Activated T-cell treated with anti-CD3 and anti-CD28 coated beads for 1 hour (primary cell): ENCODE results near the gene KRTAP10-4.
"Not testable (repeated sequence)": the region's sequence is repeated elsewhere in the genome, so short reads cannot be mapped to it uniquely, and the experiment has no call there.

Experiments used
- DNase-seq: peaks from one replicate; pipeline ENCODE4 v3.0.0-alpha.2; 2020; ENCODE audit warnings: low read depth

Gene KRTAP10-4, protein sequence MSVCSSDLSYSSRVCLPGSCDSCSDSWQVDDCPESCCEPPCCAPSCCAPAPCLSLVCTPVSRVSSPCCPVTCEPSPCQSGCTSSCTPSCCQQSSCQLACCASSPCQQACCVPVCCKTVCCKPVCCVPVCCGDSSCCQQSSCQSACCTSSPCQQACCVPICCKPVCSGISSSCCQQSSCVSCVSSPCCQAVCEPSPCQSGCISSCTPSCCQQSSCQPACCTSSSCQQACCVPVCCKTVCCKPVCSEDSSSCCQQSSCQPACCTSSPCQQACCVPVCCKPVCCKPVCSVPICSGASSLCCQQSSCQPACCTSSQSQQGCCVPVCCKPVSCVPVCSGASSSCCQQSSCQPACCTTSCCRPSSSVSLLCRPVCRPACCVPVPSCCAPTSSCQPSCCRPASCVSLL

DNA sequence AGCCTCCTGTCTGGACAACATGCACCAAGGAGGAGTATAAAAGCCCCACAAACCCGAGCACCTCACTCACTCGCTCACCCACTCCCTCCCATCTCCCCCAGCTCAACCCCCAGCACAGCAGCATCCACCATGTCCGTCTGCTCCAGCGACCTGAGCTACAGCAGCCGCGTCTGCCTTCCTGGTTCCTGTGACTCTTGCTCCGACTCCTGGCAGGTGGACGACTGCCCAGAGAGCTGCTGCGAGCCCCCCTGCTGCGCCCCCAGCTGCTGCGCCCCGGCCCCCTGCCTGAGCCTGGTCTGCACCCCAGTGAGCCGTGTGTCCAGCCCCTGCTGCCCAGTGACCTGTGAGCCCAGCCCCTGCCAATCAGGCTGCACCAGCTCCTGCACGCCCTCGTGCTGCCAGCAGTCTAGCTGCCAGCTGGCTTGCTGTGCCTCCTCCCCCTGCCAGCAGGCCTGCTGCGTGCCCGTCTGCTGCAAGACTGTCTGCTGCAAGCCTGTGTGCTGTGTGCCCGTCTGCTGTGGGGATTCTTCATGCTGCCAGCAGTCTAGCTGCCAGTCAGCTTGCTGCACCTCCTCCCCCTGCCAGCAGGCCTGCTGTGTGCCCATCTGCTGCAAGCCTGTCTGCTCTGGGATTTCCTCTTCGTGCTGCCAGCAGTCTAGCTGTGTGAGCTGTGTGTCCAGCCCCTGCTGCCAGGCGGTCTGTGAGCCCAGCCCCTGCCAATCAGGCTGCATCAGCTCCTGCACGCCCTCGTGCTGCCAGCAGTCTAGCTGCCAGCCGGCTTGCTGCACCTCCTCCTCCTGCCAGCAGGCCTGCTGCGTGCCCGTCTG lies at the start of gene KRTAP10-4:
Gene KRTAP10-4, plus strand, starts transcription at position 100 of the 827 bp plus-strand sequence. Its CDS starts 30 bp downstream, at position 130.
- DNase-seq = not testable (repeated sequence)

DNA sequence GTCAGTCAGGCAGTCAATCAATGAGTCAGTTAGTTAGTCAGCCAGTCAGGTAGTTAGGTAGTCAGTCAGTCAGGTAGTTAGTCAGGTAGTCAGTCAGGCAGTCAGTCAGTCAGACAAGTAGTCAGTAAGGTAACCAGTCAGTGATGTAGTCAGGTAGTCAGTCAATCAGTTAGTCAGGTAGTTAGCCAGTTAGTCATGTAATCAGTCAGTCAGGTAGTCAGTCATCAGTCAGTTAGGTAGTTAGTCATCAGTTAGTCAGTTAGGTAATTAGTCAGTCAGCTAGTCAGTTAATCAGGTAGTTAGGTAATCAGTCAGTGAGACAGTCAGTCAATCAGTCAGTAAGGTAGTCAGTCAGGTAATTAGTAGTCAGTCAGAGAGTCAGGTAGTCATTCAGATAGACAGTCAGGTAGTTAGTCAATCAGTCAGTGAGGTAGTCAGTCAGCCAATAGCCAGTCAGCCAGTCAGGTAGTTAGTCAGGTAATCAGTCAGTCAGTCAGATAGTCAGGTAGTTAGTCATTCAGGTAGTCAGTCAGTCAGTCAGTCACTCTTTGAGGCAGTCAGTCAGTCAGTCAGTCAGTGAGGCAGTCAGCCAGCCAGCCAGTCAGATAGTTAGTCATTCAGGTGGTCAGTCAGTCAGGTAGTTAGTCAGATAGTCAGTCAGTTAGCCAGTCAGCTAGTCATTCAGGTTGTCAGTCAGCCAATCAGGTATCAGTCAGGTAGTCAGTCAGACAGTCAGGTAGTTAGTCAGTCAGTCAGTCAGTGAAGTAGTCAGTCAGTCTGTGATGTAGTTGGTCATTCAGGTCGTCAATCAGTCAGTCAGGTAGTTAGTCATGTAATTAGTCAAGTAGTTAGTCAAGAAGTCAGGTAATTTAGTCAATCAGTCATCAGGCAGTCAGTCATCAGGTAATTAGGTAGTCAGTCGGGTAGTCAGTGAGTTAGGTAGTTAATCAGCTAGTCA lies 48.8 kb upstream of the KRTAP10-4 start:
- DNase-seq = no peak

DNA sequence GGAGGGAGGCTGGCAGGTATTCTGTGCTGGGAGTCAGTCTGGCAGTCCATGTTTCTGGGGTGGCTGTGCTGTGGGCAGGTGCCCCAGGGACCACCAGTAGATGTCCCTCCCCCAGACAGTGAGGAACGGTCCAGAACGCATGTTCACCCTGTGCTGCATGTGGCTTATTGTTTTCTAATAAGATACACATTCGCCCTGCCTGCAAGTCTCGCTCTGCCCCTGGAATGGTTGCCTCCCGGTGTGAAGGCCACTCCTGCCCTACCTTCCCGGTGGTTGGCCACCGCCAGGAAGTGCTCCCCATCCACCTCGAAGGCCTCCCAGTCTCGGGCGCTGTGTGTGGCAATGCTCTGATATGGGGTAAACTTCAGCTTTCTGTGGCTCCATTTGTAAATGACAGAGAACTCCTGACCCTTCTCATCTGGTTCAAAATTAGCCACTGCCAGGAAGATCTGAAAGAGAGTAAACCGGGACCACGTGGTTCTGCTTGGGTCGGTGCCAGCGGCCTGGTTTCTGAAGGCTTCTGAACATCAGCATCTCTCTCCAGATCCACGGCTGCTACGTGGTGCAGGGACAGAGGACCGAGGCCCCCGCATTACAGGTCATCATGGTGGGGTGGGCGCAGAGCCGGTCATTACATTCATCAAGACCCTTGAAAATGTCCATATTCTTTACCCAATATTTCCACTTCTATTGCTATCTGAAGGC lies 48.0 kb upstream of the KRTAP10-4 start:
- no peak for DNase-seq

DNA sequence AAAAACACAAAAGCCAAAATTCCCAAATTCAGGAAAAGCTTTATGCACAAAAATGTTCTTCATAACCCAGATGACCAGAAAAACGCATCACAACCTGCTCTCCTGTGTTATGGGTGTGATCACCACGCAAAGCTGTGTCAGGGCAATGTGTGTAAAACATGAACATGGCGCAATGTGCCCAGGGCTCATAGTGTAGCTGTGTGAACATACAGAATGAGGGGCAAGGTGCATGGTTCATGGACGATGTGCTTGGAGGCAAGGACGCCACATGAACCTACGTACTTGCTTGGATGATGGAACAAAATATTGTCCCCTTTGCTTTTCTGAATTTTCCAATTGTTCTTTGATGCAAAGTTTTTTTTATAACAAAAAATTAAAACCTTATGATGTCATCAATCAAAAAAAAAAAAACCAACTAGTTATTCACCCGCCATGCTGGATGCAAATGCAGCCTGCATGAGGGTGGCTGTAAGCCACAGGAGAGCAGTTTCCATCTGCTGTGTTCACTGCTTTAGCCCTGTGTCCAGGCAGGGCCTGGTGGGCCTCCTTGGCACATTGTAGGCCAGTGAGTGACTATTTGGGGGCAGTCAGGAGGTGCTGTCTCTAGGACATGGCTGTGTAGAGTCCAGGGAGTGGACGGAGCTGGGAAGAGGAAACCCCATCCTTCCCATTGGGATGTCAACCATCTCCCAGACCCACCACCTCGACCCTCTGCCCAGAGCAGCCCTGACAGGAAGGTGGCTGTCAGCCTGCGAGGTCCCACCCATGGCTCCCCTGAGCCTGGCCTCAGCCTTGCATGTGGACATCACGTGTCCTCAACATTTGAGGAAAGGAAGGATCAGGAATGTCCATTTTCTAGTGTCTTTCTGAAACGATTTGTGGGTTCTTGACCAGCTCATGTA lies 47.2 kb upstream of the KRTAP10-4 start:
- DNase-seq = no peak

DNA sequence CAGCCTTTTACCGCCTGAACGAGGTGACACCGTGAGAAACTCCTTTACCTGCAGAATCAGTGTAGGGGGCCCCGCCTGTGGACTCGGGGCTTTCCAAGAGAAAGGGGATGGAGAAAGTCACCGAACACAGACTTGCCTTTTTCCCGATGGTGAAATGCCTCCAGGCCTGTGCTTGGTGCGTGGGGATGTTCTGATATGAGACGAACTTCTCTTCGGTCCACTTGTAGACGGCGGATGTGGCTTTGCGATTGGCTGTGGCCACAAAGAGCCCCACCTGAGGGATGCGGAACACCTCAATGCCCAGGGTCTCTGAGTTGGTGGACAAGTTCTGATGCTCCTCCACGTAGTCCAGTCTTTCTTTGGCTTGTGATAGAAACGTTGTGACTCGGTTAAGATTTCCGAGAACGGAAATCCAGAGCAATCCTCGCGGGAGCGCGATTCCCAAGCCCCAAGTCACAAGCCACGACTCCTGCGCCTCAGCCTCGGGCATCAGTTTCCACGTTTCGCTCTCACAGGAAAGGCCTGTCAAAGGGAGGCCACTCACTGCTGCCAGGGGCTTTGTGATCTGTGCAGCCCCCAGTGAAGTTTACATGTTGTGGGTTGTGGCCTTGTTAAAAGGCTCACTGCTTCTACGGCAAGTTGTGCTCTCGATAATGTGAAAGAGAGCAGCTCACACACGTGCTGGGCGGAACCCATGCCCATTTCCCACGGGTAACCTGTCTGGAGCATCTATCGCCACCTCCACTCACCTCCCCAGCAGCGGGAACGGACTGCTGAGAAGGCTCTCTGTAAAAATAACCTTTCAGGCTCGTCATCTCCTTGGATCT lies 46.2 kb upstream of the KRTAP10-4 start:
- DNase-seq = no peak

DNA sequence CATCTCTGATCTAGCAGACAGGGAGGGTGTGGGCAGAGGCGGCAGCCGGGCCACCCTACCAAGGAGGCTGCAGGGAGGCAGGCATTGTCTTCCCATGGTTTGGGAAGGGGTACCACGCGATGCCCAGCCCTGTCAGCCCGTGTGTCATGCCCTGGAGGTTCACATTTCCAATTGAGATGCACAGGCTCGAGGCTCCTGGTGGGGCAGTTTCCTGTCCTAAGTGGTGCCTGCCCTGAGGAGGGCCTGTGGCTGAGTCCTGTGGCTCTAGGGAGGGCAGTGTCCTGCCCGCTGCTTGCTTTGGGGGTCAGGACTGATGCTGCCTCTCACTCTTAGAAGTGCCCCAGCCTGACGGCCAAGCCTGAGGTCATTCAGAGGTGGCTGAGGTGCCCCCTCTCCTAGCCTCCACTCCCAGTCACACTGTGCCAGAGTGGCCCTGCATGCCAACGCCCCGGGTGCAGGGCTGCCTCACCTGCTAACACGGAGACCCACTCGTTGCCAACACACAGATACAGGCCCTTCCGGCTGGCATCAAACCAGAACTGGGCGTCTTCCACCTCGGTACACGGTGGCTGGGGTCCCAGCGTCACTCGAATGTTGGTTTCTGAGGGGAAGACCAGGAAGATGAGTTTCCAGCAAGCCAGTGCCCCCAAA lies 45.4 kb upstream of the KRTAP10-4 start:
- DNase-seq = no peak

DNA sequence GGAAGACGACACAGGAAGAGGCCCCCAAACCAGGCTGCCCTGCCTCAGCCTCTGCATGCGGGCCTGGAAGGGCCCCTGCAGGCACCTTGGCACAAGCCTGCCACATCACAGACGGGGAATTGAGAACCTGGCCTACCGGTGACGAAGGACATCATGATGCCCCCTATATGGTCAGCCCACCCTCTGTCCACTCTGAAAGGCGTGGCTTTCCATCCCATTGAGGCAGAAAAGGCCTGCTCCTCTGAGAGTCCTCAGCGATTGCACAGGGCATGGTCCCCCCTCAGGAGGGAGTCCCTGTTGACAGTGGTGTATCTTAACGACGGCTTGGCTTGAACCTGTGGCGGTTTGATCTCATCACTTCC lies 44.9 kb upstream of the KRTAP10-4 start:
- no peak for DNase-seq

DNA sequence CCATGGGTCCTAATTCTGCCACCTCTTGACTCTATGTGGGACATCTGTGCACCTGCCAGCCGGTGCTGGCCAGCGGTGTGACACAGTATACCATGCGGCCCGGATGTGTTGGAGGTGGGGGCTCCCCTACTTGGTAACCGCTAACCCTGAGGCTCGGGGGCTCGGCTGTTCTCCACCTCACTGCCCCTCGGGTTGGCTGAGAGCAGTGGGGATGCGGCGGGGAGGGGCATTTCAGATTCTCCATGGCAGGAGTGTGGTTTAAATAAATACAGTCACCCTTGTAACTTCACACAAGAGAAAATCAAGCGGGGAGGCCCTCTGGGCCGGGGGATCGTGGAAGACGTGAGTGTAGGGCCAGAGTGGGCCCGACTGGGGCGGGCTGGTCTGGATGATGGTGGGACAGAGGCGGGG lies 44.5 kb upstream of the KRTAP10-4 start:
- DNase-seq = no peak

DNA sequence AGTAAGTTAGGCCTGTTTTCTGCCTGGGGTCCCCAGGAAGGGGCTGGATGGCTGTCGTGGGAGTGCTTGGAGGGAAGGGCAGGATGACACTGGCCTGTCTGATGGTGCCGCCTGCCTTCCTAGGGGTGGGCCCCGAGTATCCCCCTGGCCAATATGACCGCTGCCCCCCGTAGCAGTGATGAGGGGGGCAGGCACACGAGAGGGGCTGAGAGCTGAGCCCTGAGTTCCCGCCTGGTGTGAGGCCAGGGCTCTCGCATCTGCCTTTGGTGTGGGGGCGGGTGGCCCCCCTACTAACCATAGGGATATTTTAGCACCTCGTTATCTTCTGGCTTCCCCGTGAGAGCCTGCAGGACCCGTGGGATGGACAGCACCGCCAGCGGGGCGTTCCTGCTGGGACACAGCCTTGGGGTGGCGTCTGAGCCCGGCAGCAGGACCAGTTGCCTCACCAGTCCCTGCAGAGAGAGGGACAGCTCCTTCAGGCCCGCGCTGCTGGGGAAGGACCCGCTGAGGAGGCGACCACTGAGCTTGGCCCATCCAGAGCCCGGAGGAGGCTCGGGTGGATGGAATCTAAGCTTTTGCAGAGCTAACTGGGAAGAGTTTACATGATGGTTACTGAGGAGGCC lies 43.9 kb upstream of the KRTAP10-4 start:
- DNase-seq = no peak

DNA sequence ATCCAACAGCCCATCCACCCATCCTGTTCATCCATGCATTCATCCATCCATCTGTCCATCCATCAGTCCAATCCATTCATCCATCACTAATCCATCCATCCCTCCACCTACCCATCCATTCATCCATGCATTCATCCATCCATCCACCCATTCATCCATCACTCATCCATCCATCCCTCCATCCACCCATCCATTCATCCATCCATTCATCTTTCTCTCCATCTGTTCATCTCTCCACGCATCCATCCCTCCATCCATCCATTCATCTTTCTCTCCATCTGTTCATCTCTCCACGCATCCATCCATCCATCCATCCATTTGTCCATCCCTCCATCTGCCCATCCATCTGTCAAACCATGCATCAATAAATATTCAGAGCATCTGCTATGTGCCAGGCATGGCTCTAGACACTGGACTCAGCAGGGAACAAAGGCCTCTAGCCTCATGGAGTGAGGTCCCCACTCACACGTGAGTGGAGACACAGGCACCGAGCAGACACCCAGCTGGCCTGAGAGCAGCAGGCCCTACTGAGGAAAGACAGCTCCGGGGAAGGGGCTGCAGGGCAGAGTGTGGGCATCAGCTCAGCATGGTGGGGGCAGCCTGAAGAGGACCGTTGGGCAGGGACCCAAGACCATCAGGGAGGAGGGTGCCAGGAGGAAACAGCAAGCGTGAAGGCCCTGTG lies 43.2 kb upstream of the KRTAP10-4 start:
- DNase-seq = no peak

DNA sequence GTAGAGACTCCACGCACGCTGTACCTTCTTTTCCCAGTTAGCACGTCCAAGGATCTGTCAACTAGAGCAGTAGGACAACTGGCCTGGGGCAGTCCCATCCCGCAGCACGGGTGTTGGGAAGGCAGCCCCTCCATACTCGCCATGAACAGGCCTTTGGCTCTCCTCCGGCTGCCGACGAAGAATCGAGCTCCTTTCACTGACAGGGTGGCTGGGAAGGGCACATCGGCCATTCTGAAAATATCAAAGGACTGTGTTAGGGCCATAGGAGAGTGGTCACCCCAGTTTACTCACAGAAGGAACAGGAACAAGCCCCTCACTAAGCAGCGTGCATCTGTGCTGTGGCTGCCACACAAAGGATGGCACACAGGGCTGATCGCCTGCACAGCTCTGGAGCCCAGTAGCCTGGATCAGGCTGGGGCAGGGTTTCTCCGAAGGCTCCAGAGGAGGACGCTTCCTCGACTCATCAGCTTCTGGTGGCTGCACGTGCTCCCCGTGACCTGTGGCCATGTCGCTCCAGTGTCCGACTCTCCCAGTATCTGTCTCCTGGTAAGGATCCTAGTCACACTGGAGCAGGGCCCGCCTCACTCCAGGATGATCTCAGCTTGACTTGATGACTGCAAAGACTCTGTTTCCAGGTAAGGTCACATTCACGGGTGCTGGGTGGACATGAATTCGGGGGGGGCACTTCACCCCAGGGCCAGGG lies 42.5 kb upstream of the KRTAP10-4 start:
- DNase-seq = no peak

DNA sequence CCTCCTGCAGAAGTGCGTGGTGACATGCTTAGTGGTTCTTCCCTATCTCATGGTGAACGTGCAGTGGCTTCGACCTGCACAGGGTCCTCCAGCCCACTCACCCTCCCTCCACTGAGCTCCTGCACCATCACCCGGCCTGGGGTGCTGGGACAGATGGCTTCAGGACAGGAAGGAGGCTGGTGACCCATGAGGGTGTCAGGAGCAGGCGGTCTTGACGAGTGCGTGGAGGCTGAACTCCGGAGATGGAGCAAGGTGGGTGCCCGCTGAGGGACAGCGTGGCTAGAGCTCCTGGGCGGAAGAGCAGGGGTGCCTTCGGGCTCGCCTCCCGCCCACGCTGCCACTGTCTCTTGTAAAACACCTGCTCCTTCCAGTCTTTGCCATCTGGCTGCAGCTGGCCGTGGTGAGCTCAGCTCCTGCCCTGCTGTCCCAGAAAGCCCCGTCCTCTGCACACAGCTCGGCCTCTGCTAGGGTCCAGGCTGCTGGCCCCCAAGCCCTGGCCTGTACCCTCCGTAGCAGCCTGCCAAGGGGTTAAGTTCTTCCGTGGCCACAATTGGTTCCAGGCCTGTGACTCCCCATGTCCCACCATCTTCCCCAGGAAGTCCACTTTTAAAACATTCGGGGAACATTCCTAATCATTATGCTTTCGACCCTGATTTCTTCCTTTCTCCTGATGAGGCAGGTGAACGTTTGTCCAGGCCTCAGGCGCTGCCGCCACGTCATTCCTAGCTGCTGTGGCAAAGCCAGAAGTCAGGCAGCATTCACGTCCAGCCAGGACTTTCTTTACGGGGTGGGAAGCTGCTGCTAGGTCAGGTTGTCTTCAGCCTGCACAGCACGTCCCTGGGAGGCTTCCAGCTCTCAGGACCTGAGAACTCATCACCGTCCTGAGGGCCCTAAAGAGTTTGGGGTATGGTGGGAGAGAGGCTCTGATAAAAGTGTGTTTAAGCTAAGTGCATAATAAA lies 41.6 kb upstream of the KRTAP10-4 start:
- DNase-seq = no peak

DNA sequence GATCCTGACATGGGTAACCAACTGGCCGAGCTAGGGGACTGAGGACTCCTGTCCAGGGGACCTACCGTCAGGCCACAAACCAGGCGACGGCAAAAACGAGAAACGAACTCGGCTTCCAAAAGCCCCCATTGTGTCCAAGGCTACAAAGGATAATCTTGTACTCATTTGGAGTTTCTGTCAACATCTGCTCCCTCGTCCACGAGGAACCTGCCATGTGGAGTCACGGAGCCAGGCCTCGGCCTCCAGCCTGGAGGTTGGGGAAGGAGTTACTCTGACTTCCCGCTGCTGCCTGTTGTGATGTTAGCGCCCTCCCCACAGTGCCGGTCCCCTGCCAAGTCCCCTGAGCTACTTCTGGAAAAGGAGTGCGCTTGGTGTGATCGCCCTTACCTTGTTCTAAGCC lies 40.8 kb upstream of the KRTAP10-4 start:
- no peak for DNase-seq

DNA sequence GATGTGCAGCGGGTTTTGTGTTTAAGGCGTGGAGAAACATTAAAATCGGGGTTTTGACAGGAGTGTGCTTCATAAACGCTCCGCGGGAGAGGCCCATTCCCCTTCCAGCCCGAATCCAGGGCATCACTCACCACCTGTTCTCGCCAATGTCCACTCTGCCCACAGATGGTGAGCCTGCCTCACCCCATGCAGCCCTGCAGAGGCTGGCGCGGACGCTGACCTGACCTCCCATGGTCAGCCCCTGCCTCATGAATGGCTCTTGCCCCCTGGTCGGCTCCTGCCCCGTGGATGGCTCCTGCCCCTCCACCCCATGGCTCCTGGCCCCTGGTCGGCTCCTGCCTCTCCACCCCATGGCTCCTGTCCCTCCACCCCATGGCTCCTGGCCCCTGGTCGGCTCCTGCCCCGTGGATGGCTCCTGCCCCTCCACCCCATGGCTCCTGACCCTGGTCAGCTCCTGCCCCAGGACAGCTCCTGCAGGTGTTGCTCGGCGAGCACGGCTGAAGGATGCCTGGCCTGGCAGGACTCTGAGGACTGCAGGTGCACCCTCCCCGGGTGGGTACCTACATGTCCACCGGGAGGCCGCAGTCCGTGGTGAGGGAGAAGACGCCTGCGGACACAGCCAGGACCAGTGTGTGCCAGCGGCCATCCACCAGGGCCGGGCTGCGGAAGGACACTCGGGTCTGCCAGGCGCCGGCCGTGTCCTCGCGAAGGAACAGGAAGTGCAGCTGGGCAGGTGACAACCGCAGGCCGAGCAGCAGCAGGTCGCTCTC lies 40.2 kb upstream of the KRTAP10-4 start:
- no peak for DNase-seq

DNA sequence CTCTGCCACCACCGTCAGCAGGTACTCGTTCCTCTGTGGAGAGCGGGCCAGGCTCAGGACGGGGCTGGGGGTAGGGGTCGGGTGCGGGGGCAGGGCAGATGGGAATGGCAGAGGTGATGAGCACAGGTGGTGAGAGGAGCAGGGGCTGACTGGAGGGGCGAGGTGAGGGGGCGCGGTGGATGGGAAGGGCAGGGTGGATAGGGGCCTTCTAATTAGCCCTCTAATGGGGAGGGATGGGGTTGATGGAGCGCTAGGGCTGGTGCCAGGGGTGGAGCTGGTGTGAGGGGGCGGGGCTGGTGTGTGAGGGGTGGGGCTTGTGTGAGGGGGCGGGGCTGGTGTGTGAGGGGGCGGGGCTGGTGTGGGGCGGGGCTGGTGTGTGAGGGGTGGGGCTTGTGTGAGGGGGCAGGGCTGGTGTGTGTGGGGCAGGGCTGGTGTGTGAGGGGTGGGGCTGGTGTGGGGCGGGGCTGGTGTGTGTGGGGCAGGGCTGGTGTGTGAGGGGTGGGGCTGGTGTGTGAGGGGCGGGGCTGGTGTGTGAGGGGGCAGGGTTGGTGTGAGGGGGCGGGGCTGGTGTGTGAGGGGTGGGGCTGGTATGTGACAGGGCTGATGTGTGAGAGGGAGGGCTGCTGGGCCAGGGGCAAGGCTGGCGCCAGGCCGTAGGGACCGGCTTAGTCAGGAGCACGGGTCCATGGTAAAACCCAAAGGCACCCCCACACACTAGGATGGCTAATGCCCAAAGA lies 39.5 kb upstream of the KRTAP10-4 start:
- DNase-seq = no peak
